PC-9 (cell line): Measurements from ENCODE around the gene SEMA4B. TPM values are rescaled to one million over a fixed set of nuclear protein-coding genes. Genes with fewer than 3 reads are reported as not detected.
"Not testable (repeated sequence)": the region's sequence is repeated elsewhere in the genome, so short reads cannot be mapped to it uniquely, and the experiment has no call there.

Experiments used
- BruUV-seq: library from RNA; stranded (reverse); fragments of 400-500 nt; replicated peaks from 2 replicates; lab custom pipeline; 2021; lab: Mats Ljungman, UMichigan
- CTCF ChIA-PET: fragments of 300-600 bp; sonication (Branson Sonifier 250); formaldehyde crosslinking; loops from one replicate; lab custom pipeline; 2022; ENCODE audit warnings: antibody characterized with exemption; lab: Charles Lee
- POLR2A ChIA-PET: fragments of 300-600 bp; sonication (Branson Sonifier 250); formaldehyde crosslinking; loops from one replicate; lab custom pipeline; 2022; ENCODE audit warnings: antibody characterized with exemption; ENCODE audit not compliant: unreplicated experiment; lab: Charles Lee
- DNase-seq, 2 experiments: peaks; one replicate each; pipeline versions ENCODE4 v3.0.0 to v3.0.0-alpha.2; 2015 to 2022; ENCODE audit warnings: mixed read lengths in 1 of 2
- H2AFZ ChIP-seq: fragments of 200-600 bp; sonication (generic); 2 replicates; pipeline ENCODE4 v1.8.1; 2017; ENCODE audit warnings: antibody characterized with exemption
- H3F3A ChIP-seq: fragments of 200-600 bp; sonication (generic); 2 replicates; pipeline ENCODE4 v1.8.1; 2017; ENCODE audit warnings: antibody characterized with exemption, mild to moderate bottlenecking, low read depth; ENCODE audit not compliant: insufficient read depth
- H3K27ac ChIP-seq: fragments of 200-600 bp; sonication (generic); 2 replicates; pipeline ENCODE4 v1.6.1; 2016; ENCODE audit warnings: mixed run types
- H3K27me3 ChIP-seq: fragments of 200-600 bp; sonication (generic); 2 replicates; pipeline ENCODE4 v1.6.1; 2016; ENCODE audit warnings: low read depth, mixed run types; ENCODE audit not compliant: insufficient read depth
- H3K36me3 ChIP-seq: fragments of 200-600 bp; sonication (generic); 2 replicates; pipeline ENCODE4 v1.6.1; 2016; ENCODE audit warnings: low read depth, mixed run types
- H3K4me1 ChIP-seq: fragments of 200-600 bp; sonication (generic); replicated peaks from 2 replicates; pipeline ENCODE4 v1.6.1; 2016; ENCODE audit warnings: mixed run types; ENCODE audit not compliant: insufficient read depth
- H3K4me2 ChIP-seq: fragments of 200-600 bp; sonication (generic); 2 replicates; pipeline ENCODE4 v1.6.1; 2017; ENCODE audit warnings: mixed run types
- H3K4me3 ChIP-seq: fragments of 200-600 bp; sonication (generic); 2 replicates; pipeline ENCODE4 v1.6.1; 2016; ENCODE audit warnings: mixed run types
- H3K79me2 ChIP-seq: fragments of 200-600 bp; sonication (generic); 2 replicates; pipeline ENCODE4 v1.6.1; 2017; ENCODE audit warnings: low read depth, mixed run types
- H3K9me2 ChIP-seq: fragments of 200-600 bp; sonication (generic); 2 replicates; pipeline ENCODE4 v1.8.1; 2017; ENCODE audit warnings: mild to moderate bottlenecking; ENCODE audit not compliant: insufficient read depth
- H3K9me3 ChIP-seq: fragments of 200-600 bp; sonication (generic); 2 replicates; pipeline ENCODE4 v1.8.1; 2016; ENCODE audit warnings: low read depth; ENCODE audit not compliant: insufficient read depth
- H4K20me1 ChIP-seq: fragments of 200-600 bp; sonication (generic); 2 replicates; pipeline ENCODE4 v1.8.1; 2017; ENCODE audit not compliant: insufficient read depth
- EZH2 ChIP-seq: fragments of 200-600 bp; sonication (generic); IDR thresholded peaks from 2 replicates; pipeline ENCODE4 v1.8.0; 2017; ENCODE audit warnings: antibody characterized with exemption, low read depth
- intact Hi-C: fragments of 100-400 bp; cut with micrococcal nuclease; formaldehyde crosslinking; loops from one replicate; pipeline ENCODE4 v1.10.0; 2022; ENCODE audit not compliant: unreplicated experiment
- total RNA-seq: library from RNA; stranded (reverse); gene quantifications from 2 replicates; pipeline ENCODE4 v1.2.3, GENCODE V29; 2021
- TF ChIP-seq, protein P1 (sequence below): fragments of 200-600 bp; sonication (generic); conservative IDR thresholded peaks from 2 replicates; pipeline ENCODE4 v1.6.1; 2017; ENCODE audit warnings: mixed run types, antibody characterized with exemption, mild to moderate bottlenecking, moderate library complexity

SEMA4B gene
- total RNA-seq, 1 experiment from 2014 or later: 70.7 TPM

GRCh38 chr15:90259524-90259923 is 58.4 kb downstream of the SEMA4B start:
- Histone ChIP-seq H3K9me2 (no peaks in the 10 kb centered on the region), H3K4me2 (no peak overlapping the region), H4K20me1 (no peaks in the 10 kb centered on the region), H3K79me2 (peaks cover 20% of the 10 kb centered on the region; the same call in 1 of the 2 replicates), H3K4me1 (peaks cover 31% of the 10 kb centered on the region), H3F3A (peaks cover 8% of the 10 kb centered on the region; the same call in 1 of the 2 replicates), H3K9me3 (no peaks in the 10 kb centered on the region), H3K27ac (no peak overlapping the region), H3K36me3 (no peaks in the 10 kb centered on the region), H3K27me3 (no peaks in the 10 kb centered on the region), H2AFZ (no peak overlapping the region), H3K4me3 (no peak overlapping the region)
- CTCF ChIA-PET: no interaction called here
- POLR2A ChIA-PET: no interaction called here
- no peak for DNase-seq
- intact Hi-C loops: no loop called here
- no peak for TF ChIP-seq EZH2
- TF ChIP-seq, protein P1, sequence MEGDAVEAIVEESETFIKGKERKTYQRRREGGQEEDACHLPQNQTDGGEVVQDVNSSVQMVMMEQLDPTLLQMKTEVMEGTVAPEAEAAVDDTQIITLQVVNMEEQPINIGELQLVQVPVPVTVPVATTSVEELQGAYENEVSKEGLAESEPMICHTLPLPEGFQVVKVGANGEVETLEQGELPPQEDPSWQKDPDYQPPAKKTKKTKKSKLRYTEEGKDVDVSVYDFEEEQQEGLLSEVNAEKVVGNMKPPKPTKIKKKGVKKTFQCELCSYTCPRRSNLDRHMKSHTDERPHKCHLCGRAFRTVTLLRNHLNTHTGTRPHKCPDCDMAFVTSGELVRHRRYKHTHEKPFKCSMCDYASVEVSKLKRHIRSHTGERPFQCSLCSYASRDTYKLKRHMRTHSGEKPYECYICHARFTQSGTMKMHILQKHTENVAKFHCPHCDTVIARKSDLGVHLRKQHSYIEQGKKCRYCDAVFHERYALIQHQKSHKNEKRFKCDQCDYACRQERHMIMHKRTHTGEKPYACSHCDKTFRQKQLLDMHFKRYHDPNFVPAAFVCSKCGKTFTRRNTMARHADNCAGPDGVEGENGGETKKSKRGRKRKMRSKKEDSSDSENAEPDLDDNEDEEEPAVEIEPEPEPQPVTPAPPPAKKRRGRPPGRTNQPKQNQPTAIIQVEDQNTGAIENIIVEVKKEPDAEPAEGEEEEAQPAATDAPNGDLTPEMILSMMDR: no peak
- no TSS peak for BruUV-seq

DNA sequence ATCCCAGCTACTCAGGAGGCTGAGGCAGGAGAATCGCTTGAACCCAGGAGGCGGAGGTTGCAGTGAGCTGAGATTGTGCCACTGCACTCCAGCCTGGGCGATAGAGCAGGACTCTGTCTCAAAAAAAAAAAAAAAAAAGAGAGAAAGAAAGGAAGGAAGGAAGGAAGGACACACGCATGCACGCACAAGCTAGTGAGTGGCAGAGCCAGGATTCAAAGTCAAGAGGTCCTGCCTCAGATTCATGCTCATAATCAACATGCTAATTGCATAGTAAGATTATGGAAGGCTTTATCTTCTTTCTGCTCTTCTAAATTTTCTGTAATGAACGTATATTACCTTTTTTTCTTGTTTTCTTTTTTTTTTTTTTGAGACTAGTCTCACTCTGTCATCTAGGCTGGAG is 59.6 kb downstream of the SEMA4B start:
- H3K9me2 ChIP-seq, H3K36me3 ChIP-seq, H3K4me3 ChIP-seq, DNase-seq, H3K27me3 ChIP-seq, H2AFZ ChIP-seq, BruUV-seq, H3K27ac ChIP-seq, H4K20me1 ChIP-seq, H3K9me3 ChIP-seq, POLR2A ChIA-PET, H3K4me2 ChIP-seq: not testable (repeated sequence)
- CTCF ChIA-PET: interaction anchor here (0.6 kb wide), 1 partner anchor 907 kb away, joined by 5 read pairs; no protein-coding TSS in a partner anchor
- Histone ChIP-seq H3K79me2 (peaks cover 26% of the 10 kb centered on the region; the same call in 1 of the 2 replicates), H3K4me1 (peaks cover 35% of the 10 kb centered on the region), H3F3A (peaks cover 20% of the 10 kb centered on the region; the same call in 1 of the 2 replicates)
- intact Hi-C loops: loop anchor here (10.0 kb wide), 1 partner anchor 366 kb away; the partner anchor contains the start of gene AP3S2

GRCh38 chr15:90261811-90262210 is 60.7 kb downstream of the SEMA4B start:
- no peak for TF ChIP-seq EZH2
- Histone ChIP-seq H3K4me1 (peaks cover 39% of the 10 kb centered on the region), H3K4me2 (peak overlapping the region; percentile 51), H3K9me2 (no peaks in the 10 kb centered on the region), H3K9me3 (no peaks in the 10 kb centered on the region), H3K27me3 (no peaks in the 10 kb centered on the region), H3K79me2 (peaks cover 37% of the 10 kb centered on the region), H3F3A (peaks cover 20% of the 10 kb centered on the region; the same call in 1 of the 2 replicates), H3K4me3 (no peak overlapping the region), H3K36me3 (no peaks in the 10 kb centered on the region), H2AFZ (no peak overlapping the region), H3K27ac (peak overlapping the region; percentile 57), H4K20me1 (peaks cover 4% of the 10 kb centered on the region; the same call in 1 of the 2 replicates)
- peak; percentile 12 to 68 for DNase-seq
- intact Hi-C loops: loop anchor here (10.0 kb wide), 1 partner anchor 367 kb away; the partner anchor contains the start of gene AP3S2
- no TSS peak for BruUV-seq
- CTCF ChIA-PET: no interaction called here
- POLR2A ChIA-PET: interaction anchor here (0.5 kb wide), 1 partner anchor 12 kb away, joined by 5 read pairs; no protein-coding TSS in a partner anchor

DNA sequence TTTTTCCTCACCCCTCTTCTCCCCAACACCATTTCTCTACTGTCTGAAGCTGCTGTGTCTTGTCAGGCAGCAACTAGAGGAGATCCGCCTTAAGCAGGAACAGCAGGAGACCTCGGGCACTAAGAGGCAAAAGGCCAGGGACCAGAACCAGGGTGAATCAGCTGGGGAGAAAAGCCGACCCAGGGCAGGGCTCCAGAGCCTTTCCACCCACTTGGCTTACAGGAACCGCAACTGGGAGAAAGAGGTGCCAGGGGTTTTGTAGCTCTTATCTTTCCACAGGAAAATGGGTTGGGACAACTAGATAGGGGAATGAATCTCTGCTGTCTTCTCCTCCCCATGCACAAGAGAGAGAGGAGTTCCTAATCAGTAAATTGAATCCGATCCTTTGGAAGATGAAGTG is 61.3 kb downstream of the SEMA4B start:
- Histone ChIP-seq H3F3A (peaks cover 23% of the 10 kb centered on the region; the same call in 1 of the 2 replicates), H3K79me2 (peaks cover 43% of the 10 kb centered on the region), H3K4me3 (no peak overlapping the region), H3K36me3 (peaks cover 6% of the 10 kb centered on the region; the same call in 1 of the 2 replicates), H2AFZ (no peak overlapping the region), H3K4me2 (peak overlapping the region; percentile 51), H3K4me1 (peaks cover 45% of the 10 kb centered on the region), H3K27ac (peak overlapping the region; percentile 57), H3K27me3 (no peaks in the 10 kb centered on the region), H4K20me1 (peaks cover 10% of the 10 kb centered on the region; the same call in 1 of the 2 replicates), H3K9me3 (no peaks in the 10 kb centered on the region), H3K9me2 (no peaks in the 10 kb centered on the region)
- intact Hi-C loops: loop anchor here (10.0 kb wide), 1 partner anchor 368 kb away; the partner anchor contains the start of gene AP3S2
- no peak for DNase-seq
- BruUV-seq: no TSS peak
- ChIA-PET CTCF (interaction anchor here (0.5 kb wide), 1 partner anchor 89 kb away, joined by 8 read pairs; no protein-coding TSS in a partner anchor), POLR2A (interaction anchor here (0.5 kb wide), 1 partner anchor 12 kb away, joined by 5 read pairs; no protein-coding TSS in a partner anchor)
- TF ChIP-seq, protein P1: no peak
- no peak for TF ChIP-seq EZH2
